ENCODE data around the gene HOPX.
A peak's percentile ranks its signal among the peaks of the same experiment; 100 is the strongest.
"Not testable (repeated sequence)": the region's sequence is repeated elsewhere in the genome, so short reads cannot be mapped to it uniquely, and the experiment has no call there.

Gene HOPX

DNA sequence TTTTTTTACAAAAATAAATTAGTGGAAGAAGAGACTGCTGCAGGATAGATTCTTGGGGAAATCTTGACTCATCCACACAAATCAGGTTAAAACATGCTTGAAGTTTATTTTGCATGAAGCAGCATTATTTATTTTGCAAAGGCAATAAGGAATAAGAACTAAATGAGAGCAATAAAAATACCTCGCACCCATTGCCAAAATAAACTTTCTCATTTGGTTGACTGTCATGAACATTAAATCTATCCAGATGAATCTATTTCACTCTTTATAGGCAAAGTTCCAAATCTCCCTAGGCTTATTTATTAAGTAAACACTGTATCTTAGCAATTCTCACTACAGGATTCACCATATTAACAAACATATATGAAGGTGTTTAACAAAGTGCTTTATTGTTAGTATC, 58.9 kb downstream of the HOPX start:
- no peak for DNase-seq

GRCh38 chr4:56619816-56620215, 61.3 kb downstream of the HOPX start:
- DNase-seq: no peak

GRCh38 chr4:56619160-56619559, 61.9 kb downstream of the HOPX start:
- peak; percentile 7 for DNase-seq

GRCh38 chr4:56618734-56619133, 62.4 kb downstream of the HOPX start:
- no peak for DNase-seq

DNA sequence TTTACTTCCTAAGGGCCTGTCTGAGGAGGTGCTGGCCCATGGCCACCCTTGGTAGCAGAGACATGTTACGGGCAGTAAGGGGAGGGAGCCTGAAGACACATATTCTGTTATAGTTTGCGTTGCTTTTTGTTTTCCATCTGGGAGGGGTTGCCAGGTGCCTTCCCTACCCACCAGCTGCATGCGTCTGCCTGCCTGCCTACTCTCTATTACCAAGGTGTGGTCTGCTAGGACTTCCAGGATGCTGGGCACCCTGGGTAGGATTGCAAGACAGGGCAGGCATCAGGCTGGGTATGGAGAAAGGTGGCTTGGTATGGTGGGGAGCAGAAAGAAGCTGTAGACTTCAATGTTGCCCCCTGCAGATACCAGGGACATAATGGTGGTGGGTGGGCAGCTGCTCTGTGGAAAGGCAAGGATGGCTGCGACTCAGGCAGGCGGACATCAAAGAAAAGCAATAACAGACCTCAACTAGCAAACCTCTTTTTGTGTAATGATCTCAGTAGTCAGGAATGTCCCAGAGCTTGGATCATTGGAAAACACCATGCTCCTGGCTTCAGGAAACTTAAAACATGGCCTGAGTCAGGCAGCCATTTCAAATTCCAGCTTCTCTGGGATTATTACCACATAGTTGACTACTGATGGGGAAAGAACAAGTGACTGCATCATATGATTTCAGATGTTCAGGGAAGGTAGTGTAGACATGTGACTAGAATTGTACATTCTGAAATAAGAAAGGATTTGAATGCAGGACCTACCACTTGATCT, 67.8 kb downstream of the HOPX start:
- no peak for DNase-seq

DNA sequence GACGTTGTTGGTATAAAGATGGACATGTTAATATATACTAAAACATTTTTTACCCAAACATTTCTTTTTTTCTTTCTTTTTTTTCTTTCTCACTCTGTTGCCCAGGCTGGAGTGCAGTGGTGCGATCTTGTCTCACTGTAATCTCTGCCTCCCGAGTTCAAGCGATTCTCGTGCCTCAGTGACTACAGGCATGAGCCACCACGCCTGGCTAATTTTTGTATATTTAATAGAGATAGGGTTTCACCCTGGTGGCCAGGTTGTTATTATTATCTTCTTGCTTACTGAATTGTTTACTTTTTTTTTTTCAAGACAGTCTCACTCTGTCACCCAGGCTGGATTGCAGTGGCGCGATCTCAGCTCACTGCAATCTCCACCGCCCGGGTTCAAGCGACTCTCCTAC, 68.8 kb downstream of the HOPX start:
- DNase-seq: no peak

GRCh38 chr4:56611501-56611900, 69.6 kb downstream of the HOPX start:
- no peak for DNase-seq

DNA sequence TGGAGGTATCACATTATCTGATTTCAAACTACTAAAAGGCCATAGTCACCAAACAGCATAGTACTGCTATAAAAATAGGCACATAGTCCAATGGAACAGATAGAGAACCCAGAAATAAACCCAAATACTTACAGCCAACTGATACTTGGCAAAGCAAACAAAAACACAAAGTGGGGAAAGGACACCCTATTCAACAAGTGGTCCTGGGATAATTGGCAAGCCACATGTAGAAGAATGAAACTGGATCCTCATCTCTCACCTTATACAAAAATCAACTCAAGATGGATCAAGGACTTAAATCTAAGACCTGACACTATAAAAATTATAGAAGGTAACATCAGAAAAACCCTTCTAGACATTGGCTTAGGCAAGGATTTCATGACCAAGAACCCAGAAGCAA, 70.9 kb downstream of the HOPX start:
- DNase-seq: not testable (repeated sequence)

- no peak for DNase-seq
Observed at GRCh38 chr4:56607926-56608325, 73.2 kb downstream of the HOPX start.

GRCh38 chr4:56606385-56606784, 74.7 kb downstream of the HOPX start:
- DNase-seq: no peak

DNA sequence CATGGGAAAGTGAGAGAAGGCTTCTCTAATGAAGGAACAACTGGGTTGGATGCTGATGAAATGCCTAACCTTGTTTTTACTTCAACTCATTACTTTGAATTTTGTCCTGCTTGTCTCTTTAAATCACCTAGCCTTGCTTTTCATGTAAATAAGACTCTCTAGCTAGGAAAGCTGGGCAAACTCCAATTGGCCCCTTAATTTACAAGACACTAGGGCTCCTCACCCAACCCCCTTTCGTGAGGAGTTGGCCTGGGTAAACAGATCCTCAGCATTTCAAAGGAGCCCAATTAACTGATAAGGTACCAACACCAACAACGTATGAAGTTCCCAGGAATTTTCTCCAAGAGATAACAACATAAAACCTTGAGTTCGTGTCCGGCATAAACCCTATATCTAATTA, 75.6 kb downstream of the HOPX start:
- DNase-seq: not testable (repeated sequence)

- no peak for DNase-seq
Observed at GRCh38 chr4:56603297-56603696, 77.8 kb downstream of the HOPX start.

Data from hematopoietic multipotent progenitor cell treated with erythropoietin and hydrocortisone succinate and interleukin-3 and kit ligand, for 4 days (in vitro differentiated cells).